Astrocyte of the spinal cord (primary cell): ENCODE data around the gene PDLIM1.

Experiments
- DNase-seq: peaks from one replicate; pipeline ENCODE4 v3.0.0; 2011; ENCODE audit warnings: low read depth, low spot score
- H3K4me3 ChIP-seq: 2 replicates; pipeline ENCODE4 v1.5.1; 2011; ENCODE audit warnings: low read depth, mild to moderate bottlenecking, low read length, moderate library complexity
- CTCF ChIP-seq: IDR thresholded peaks from 2 replicates; pipeline ENCODE4 v1.5.1; 2012; ENCODE audit warnings: low read depth, mild to moderate bottlenecking, low read length, inconsistent platforms
- in situ Hi-C: cut with HindIII; loops from 2 replicates; pipeline ENCODE4 v1.10.0; 2017; ENCODE audit warnings: low sequenced_read_pairs

The PDLIM1 gene

GRCh38 chr10:95315509-95315908 lies 24.7 kb upstream of the PDLIM1 start:
- no peak for TF ChIP-seq CTCF
- DNase-seq, result no peak
- H3K4me3 ChIP-seq, result no peak overlapping the region
- in situ Hi-C loops, result no loop called here

DNA sequence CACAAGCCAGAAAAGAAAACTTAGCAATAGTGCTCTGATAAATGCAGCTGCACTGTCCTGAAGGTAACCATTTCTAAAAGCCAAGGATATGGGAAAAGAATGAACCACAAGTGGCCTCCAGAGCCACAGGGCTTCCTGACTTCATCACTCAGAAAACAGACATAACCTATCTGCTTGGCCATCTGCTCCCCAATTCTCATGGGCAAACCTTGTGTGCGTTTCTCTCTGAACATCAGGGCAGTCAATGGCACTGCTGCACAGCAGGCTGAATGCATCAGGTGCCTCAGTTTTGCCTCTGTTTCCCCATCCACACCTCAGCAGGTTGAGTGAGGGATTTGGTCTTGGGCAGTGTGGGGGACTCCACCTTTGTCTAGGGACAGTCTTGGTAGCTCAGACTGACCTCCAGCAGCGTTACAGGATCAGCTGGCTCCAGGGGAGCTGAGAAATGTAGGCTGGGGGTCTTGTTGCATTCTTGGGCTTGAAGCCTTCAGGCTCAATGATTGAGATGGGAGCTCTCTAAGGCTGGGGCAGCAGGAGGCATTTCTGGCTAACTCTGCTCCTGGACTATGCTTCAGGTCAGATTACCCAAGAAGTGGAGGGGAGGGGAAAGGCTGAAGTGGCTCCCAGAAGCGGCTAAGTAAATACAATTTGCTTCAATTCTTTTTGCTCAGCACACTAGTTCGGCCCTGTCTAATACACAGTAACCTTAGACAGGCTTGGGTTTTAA lies 23.6 kb upstream of the PDLIM1 start:
- TF ChIP-seq CTCF, result no peak
- no peak for DNase-seq
- in situ Hi-C loops, result no loop called here
- H3K4me3 ChIP-seq, result no peak overlapping the region

DNA sequence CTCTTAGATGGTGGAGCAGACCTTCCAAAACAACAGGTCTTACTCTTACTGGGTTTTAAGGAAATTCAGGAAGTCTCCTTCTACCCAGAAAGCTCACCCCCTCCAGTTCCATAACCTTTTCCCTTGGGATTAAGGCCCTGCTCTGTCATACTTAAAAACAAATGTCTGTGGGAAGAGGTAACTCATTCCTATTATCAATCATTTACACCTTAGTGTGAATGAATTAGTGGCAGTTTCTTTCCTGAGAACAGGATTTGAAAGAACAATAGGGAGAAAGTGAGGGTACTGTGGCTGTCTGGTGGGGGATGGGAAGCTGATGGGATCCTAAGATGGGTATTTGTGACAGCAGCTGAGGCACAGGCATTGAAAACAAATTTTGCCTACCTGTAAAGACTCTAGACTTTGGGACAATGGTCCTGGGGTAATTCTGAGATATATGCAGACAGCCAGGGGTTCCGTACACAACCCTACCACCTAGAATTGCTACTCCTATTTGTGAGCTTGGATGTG lies 22.2 kb upstream of the PDLIM1 start:
- H3K4me3 ChIP-seq, result no peak overlapping the region
- DNase-seq, result no peak
- TF ChIP-seq CTCF, result no peak
- in situ Hi-C loops, result no loop called here

DNA sequence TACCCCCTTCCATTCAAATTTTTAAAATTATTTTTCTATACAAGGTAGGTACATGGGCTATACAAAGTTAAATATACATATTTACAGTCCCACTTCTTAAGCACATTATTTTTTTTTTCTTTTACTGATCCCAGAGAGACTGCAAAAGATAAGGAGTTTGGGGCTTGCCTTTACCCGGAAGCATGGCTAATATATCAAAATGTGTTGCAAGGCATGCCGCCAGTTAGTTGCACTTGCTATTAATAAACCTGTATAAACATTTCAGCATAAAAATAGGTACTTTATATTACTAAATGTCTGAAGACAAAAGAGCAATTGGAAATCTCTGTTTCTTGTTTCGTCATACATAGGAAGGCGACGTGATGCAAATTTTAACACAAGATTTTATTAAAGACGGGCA lies 21.5 kb upstream of the PDLIM1 start:
- DNase-seq, result no peak
- in situ Hi-C loops, result no loop called here
- no peak overlapping the region for H3K4me3 ChIP-seq
- no peak for TF ChIP-seq CTCF

DNA sequence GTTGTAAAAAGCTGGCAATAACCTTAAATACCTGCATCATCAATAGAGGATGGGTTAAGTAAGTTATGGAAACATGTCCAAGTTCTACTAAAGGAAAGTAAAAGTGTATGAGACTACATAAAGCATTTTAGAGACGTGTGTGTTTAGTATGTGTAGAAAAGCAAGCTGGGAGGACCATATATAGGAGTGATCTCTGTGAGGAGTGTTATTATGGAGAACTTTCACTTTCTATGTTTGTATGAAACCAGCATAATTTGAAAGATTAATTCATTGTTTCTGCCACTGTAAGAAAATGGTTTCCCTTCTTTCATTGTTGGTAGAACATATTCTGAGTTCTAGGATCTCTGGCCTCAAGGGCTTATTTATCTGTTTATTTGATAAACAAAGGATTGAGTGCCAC lies 19.2 kb upstream of the PDLIM1 start:
- no peak for TF ChIP-seq CTCF
- in situ Hi-C loops, result no loop called here
- no peak overlapping the region for H3K4me3 ChIP-seq
- no peak for DNase-seq

GRCh38 chr10:95308389-95309302 lies 17.8 kb upstream of the PDLIM1 start:
- DNase-seq, result peak; percentile 98
- in situ Hi-C loops, result no loop called here
- TF ChIP-seq CTCF, result no peak
- H3K4me3 ChIP-seq, result no peak overlapping the region
